RWPE1 (cell line): ENCODE data around the gene COA6.
A peak's percentile ranks its signal among the peaks of the same experiment; 100 is the strongest.

Source experiments
- CTCF ChIA-PET: fragments of 350-600 bp; sonication (Branson Sonifier 250); formaldehyde crosslinking; extraction: SDS; loops from one replicate; lab custom pipeline; 2021; lab: Yijun Ruan, JAX
- POLR2A ChIA-PET: fragments of 400-600 bp; formaldehyde crosslinking; extraction: SDS; loops from one replicate; lab custom pipeline; 2020; ENCODE audit warnings: antibody characterized with exemption; ENCODE audit not compliant: low non-redundant PET; lab: Yijun Ruan, JAX
- DNase-seq: peaks from one replicate; pipeline ENCODE4 v3.0.0; 2012; ENCODE audit warnings: low spot score
- H3K27ac ChIP-seq: fragments of 450-650 bp; 2 replicates; pipeline ENCODE4 v1.5.1; 2017
- CTCF ChIP-seq: fragments of 450-650 bp; conservative IDR thresholded peaks from 2 replicates; pipeline ENCODE4 v1.5.1; 2017; ENCODE audit warnings: low read depth, mild to moderate bottlenecking

COA6 gene

GRCh38 chr1:234402939-234403338 is 29.7 kb downstream of the COA6 start:
- POLR2A ChIA-PET = no interaction called here
- no peak for TF ChIP-seq CTCF
- no peak overlapping the region for H3K27ac ChIP-seq
- no peak for DNase-seq
- CTCF ChIA-PET = interaction anchor here (0.6 kb wide), 1 partner anchor 568 kb away, joined by 3 read pairs; no protein-coding TSS in a partner anchor

- POLR2A ChIA-PET = no interaction called here
- CTCF ChIA-PET = interaction anchor here (0.6 to 1.2 kb wide), 2 partner anchors 14 to 17 kb away, joined by 3 to 4 read pairs; no protein-coding TSS in a partner anchor
- no peak for TF ChIP-seq CTCF
Measured at GRCh38 chr1:234405676-234406075, 32.4 kb downstream of the COA6 start.

GRCh38 chr1:234406871-234407270 is 33.6 kb downstream of the COA6 start:
- POLR2A ChIA-PET = no interaction called here
- CTCF ChIA-PET = interaction anchor here (0.6 kb wide), 1 partner anchor 54 kb away, joined by 4 read pairs; no protein-coding TSS in a partner anchor
- no peak overlapping the region for H3K27ac ChIP-seq
- TF ChIP-seq CTCF = no peak
- no peak for DNase-seq

More at GRCh38 chr1:234405676-234406075, 32.4 kb downstream of the COA6 start:
- no peak for DNase-seq
- H3K27ac ChIP-seq = no peak overlapping the region

- ChIA-PET CTCF (no interaction called here), POLR2A (no interaction called here)
- TF ChIP-seq CTCF = no peak
- no peak for DNase-seq
- no peak overlapping the region for H3K27ac ChIP-seq
Measured at GRCh38 chr1:234408757-234409156, 35.5 kb downstream of the COA6 start.

- TF ChIP-seq CTCF = no peak
- DNase-seq = no peak
- no peak overlapping the region for H3K27ac ChIP-seq
- CTCF ChIA-PET = no interaction called here
- POLR2A ChIA-PET = no interaction called here
Measured at GRCh38 chr1:234409328-234409727, 36.1 kb downstream of the COA6 start.

- peak overlapping the region; percentile 19; the same call in 1 of the 2 replicates for H3K27ac ChIP-seq
- POLR2A ChIA-PET = no interaction called here
- DNase-seq = no peak
- CTCF ChIA-PET = no interaction called here
- TF ChIP-seq CTCF = no peak
Measured at GRCh38 chr1:234412830-234413229, 39.6 kb downstream of the COA6 start.
